Embryonic facial prominence (tissue), 1 donor: ENCODE results near the gene PEX12.
"Not testable (repeated sequence)": the region's sequence is repeated elsewhere in the genome, so short reads cannot be mapped to it uniquely, and the experiment has no call there.

ENCODE experiments used
- DNase-seq: peaks from one replicate; pipeline ENCODE4 v3.0.0-alpha.2; 2016; ENCODE audit errors: extremely low spot score

Gene PEX12

DNA sequence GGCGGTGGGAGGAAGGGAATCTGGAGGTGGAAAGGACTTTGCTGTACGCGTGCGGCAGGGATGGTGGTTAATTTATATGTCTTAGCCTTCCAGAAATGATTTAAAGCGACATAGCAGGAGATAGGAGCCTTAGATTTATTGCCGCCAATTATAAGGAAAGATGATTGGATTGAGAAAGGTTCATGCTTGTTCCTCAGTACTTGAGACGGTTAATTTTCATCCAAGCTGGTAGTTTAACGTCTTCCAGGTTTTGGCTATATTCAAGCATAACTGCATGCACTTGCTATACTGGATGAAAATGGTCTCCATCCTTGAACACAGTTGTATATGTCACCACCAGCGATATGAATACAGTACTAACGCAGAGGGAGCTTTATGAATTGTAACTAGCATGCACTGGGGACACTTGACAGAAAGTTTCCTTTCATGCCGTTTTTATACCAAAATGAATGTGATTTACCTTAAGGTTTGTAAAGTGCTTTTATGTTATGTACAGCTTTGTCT, 610 bp upstream of the PEX12 start:
- no peak for DNase-seq

DNA sequence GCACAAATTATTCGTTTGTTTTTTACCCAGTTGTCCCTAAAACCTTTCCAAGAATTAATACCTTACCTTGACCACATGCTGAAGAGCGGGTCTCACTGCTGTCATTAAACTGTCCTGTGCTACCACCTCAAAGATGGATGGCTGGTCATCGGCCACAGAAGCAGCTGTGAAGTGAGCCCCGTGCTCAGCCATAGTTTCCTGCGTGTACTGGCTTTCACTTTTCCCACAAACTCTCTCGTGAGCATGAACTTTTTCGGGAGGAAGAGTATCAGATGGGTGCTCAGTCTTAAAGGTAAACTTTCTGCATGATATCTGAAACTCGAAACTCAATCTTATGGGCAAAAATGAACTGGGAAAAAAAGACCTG, 558 bp downstream of the PEX12 start:
- no peak for DNase-seq

DNA sequence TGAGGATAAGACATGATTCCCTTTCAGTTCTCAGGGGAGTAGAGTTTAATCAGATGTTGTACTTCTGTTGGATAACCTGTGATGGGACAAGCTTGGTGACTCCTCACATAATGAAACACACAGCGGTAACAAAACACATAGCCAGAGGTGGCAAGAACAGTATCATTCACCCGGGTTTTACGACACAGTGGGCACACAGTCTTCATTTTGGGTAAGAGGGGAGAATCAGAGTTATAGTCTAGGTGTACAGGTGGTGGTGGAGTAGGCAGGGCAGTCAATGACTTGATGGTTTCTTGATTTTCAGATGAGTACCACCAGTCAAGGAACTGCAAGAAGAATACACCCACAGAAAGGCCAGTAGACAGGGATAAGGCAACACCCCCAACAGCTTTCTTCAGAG, 2.6 kb downstream of the PEX12 start:
- DNase-seq = no peak

DNA sequence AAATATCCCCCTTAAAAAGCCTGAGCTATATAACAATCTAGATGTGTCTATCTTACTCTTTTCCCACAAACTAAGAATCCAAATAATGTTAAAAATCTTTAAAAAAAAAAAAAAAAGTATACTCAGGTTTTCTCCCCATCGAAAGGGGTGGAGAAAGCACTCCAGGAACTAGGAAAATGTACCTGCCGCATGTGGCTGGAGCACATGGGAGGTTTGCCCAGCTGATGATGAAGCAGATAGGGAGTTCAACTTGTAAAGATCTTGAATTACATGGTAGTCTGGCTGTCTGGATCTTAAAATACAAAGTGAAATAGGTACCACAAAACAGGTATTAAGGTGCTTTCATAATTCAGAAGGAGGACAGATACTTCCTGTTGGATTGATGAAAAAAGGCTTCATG, 9.0 kb downstream of the PEX12 start:
- no peak for DNase-seq

DNA sequence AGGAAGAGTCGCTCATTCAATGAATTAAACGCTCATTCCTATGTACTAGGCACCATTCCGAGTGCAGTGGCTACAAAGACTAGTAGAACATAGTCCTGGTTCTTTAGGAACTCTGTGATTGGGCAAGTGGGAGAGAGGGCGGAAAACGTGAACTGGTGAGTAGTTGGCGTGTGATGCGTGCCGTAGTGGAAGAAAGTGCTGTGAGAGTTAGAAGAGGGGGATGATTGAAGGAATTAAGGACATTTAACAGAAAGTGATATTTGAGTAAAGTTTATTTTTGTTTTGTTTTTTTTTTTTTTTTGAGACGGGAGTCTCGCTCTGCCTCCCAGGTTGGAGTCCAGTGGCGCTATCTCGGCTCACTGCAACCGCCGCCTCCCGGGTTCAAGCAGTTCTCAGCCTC, 9.8 kb downstream of the PEX12 start:
- no peak for DNase-seq

DNA sequence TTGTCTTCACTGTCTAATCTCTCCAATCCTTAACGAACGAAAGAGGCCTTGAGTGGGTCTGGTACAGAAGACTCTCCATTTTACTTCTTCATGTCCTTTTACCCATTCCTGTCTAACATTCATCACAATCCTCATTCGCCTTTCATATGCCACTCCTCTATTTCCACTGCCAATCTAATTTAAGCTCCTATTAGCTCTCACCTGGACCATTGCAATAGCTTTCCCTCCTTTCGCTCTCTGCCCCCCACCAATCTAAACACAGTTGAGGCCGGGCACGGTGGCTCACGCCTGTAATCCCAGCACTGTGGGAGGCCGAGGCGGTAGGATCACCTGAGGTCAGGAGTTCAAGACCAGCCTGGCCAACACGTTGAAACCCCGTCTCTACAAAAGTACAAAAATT, 11.4 kb downstream of the PEX12 start:
- no peak for DNase-seq

DNA sequence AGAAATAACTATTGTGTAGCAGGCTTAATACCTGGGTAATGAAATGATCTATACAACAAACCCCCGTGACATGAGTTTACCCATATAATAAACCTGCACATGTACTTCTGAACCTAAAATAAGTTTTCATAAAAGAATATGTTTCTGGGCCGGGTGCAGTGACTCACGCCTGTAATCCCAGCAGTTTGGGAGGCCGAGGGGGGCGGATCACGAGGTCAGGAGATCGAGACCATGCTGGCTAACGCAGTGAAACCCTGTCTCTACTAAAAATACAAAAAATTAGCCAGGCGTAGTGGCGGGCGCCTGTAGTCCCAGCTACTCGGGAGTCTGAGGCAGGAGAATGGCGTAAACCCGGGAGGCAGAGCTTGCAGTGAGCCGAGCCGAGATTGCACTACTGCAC, 15.2 kb downstream of the PEX12 start:
- DNase-seq = not testable (repeated sequence)

DNA sequence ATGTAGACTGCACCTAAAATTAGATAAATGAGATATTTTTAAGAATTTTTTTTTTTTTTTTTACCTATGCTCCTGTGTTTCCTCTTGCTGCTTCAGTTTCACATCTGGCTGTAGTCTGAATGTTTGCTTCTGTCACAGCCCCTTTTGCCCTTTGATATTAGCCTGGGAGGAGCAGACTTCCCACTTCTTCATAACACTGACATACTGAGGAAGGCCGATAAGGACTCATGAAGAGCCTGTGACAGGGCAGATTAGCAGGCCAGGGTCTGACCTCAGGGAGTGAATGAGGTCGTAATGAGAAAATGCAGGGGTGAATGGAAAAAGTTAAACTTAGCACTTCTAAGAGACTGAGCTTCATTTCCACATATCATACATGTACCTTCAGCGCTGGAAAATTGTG, 17.7 kb downstream of the PEX12 start, which contains the start of gene SLFN14:
SLFN14 (minus strand) TSS at position 117 of the 400 bp plus-strand sequence. CDS start 2,757 bp downstream, outside the sequence.
- no peak for DNase-seq

DNA sequence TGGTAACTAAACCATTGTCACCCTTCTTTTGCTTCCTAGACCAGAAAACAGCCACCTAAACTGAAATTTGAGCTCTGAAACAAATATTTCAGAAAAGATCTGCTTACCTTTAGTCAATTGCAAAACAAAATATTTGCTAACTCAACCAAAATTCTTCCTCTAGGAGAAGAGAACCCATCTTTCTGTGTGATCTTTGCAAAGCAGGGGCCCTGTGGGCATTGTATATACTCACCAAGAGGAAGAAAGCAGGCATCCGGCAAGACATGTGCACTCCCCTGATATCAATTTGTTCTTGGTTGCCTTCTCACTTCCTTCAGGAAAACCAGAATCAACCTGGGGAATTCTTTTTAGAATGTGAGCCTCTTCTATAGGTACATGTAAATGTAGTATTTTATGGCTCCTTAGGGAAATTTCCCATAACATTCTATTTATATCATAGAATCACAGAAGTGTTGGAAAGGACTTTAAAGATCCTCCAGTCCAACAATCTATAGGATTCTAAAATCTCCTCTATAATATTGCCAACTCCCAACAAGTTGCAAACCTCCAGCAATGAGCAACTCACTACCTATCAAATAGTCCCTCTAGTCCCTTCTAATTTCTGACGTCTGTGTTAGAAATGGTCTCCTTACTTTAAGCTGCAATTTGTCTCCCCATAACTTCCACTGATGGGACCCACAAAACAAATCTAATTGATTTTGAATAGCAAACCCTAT, 18.7 kb downstream of the PEX12 start:
- no peak for DNase-seq

DNA sequence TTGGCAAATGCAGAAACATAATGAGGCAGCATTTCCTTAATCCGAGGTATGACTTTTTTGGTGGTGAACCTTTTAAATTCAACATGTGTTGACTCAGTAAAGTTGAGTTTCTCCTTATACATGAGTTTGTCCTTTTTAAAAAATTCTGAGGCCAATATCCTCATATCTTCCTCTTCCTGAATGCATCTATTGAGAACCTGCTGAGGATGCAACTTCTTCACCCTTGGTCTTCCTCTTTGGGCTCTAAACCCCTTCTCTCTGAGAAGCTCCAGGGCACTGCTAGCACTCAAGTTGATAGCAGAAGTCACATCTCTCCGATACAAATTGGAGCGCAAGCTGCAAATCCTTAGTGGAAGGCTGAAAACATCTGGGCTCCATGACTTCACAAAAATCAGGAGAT, 21.0 kb downstream of the PEX12 start:
- no peak for DNase-seq

DNA sequence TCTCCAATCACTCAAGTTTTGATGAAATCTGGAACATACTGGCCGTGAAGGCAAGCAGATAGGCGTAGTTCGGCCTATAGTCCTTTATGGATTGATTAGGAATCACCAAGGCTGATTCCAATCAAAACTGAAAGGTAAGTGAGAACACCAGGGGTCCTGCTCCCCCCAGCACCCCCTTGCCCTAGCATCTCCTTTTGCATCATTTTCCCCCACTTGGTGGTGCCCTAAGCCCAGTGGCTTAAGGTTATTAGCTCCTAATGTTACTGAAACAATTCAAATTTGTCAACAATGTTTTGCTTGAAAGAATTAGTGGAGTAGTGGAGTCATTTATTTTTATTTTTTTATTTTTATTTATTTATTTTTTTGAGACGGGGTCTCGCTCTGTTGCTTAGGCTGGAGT, 22.7 kb downstream of the PEX12 start:
- DNase-seq = no peak

DNA sequence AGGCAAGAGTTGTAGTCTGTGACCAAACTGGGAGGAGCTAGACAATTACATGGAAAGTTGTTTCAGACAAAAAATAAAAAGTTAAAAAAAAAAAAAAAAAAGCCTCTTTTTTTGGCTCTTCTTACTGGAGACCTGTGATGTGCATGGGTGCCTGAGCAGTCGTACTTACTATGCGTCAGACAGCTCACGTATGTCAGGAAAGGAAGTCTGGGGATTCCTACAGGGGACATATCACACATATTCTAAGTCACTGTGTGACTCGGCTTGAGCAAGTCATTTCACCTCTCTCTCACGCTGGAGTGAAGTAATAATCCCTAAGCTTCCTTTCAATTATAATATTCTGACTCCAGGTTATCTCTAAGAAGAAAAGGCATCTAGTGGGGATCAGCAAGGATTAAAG, 23.7 kb downstream of the PEX12 start:
- DNase-seq = no peak

DNA sequence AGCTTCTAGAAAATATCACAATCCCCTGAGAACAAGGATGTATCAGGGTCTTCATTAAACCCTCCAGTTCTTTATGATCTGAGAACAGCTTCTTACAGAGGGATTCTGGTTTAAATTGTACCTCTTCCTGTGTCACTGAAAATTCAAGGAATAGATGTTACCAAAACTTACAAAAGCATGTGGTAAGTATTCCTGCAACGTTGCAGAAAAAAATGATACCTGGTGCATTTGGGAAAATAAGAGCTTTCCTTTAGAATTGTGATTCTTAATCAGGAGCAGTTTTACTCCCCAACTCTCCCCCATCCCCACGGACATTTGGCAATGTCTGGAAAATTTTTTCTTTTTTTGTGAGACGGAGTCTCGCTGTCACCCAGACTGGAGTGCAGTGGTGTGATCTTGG, 25.1 kb downstream of the PEX12 start:
- DNase-seq = no peak

DNA sequence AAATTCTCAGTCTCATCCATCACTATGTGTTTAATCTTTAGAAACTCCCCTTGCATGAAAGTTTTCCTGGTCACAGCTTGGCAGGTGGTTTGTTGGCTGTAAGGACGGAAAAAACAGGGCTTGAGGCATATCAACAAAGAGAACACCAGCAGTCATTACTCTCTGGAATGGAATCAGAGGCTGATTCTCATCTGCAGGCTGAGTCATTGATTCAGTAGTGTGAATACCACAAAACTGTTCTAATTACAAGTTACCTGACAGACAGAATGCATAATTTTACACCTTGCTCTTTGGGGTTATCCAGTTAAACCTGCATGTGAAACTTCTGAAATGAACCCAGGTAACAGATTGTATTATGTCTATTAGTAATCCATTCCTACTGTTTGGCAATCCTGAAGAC, 29.4 kb downstream of the PEX12 start:
- DNase-seq = no peak

DNA sequence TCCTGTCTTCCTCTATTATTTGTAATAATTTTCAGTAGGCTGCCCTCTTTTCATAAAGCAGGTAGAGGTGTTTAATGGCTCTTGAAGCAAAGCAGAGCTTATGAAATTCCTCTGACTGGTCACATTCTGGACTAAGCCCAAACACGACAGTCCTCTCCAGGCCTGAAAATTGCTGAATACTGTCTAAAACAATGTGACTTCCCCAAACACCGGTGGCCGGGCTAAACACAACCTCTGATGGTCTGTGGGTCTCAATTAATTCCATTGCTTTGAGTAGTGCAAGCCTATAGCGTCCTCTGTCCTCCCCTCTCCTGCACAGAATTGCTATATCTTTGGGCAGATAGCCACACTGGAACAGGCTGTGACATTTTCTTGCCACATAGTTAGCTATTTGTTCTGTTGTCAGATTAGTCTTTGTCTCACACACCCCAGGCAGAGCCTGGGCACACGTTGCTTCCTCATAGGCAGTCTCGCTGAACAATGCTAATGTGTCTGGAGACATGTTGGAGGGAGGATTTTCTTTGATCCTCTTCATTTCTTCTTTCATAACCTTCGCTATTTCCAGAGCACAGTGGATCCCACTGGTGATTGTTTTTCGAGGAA, 30.1 kb downstream of the PEX12 start:
- DNase-seq = no peak

DNA sequence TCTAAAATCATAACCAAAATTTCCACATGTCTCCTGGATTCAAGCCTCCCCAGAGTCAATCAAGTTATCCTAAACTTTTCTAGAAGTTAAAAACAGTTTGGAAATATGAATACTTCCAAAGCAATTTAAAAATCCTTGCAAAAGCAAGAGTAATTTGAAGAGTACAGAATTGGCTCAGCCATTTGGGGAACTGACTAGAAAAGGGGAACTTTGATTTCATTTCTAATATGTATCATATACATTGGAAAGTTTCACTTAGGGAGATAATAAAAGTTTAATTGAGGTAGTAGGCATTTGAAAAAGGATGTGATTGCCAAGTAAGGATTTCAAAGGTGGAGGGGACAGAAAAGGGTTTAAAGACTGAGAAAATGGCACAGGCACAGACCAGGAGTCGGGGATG, 31.9 kb downstream of the PEX12 start:
- no peak for DNase-seq

DNA sequence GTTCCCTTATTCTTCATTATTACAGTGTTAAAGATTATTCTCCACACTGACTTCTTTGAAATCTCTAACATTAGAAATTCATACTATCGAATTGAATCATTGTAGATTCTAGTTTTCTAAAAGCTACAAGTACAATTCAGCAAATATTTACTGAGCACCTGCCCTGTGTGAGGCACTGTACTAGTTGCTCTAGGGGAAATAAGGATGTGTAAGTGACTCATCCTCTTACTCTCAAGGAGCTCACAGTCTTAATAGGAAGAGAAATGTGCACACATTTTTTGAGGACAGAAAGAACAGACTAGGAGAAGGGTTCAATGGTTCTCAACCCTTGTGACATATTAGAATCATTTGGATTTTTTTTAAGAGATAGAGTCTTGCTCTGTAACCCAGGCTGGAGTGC, 33.2 kb downstream of the PEX12 start:
- DNase-seq = no peak

DNA sequence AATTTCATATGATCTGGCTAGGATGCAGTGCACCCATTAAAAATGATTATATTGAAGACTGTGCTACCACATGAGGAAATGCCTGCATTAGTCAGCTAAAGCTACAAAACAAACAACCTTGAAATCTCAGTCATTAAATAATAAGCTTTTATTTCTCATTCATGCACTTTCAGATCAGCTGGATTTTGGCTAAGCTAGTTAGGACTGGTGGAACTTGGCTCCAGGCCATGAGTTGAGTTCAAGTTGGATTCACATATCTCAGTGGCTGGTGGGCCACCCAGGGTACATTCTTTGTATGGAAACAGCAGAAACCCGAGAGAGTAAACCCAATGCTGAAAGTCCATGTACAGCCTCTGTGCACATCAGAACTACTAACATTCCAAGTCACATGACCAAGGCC, 34.5 kb downstream of the PEX12 start:
- no peak for DNase-seq

DNA sequence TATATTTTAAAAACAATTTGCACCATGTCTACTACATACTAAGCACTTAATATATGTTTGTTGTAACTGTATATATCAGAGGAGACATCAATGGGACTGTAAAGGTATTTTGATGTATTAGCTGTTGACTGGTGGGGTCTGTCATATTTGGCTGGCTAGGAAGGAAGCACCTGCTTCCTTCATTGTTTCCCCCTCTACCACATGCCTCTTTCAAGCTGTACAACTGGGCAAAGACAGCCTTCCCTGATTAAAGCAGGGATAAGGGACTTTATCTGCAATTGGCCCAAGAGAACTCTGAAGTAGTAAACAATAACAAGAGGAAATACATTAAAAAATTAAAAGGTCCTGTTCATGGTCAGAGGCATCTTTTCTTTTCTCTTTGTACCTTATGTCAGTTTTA, 35.4 kb downstream of the PEX12 start:
- no peak for DNase-seq

DNA sequence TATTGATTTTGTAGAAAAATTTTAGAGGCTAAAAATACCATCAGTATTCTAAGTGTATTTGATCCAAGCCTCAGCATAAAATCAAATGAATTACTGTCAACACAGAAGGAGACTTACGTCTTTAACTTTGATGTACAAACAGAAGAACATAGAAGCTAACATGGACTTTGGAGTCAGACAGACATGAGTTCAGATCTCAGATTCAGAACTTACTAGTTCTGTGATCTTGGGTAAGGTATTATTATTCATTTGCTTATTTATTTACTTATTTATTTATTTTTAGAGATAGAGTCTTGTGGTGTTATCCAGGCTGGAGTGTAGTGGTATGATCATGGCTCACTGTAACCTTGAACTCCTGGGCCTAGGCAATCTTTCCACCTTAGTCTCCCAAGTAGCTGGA, 36.9 kb downstream of the PEX12 start:
- no peak for DNase-seq

DNA sequence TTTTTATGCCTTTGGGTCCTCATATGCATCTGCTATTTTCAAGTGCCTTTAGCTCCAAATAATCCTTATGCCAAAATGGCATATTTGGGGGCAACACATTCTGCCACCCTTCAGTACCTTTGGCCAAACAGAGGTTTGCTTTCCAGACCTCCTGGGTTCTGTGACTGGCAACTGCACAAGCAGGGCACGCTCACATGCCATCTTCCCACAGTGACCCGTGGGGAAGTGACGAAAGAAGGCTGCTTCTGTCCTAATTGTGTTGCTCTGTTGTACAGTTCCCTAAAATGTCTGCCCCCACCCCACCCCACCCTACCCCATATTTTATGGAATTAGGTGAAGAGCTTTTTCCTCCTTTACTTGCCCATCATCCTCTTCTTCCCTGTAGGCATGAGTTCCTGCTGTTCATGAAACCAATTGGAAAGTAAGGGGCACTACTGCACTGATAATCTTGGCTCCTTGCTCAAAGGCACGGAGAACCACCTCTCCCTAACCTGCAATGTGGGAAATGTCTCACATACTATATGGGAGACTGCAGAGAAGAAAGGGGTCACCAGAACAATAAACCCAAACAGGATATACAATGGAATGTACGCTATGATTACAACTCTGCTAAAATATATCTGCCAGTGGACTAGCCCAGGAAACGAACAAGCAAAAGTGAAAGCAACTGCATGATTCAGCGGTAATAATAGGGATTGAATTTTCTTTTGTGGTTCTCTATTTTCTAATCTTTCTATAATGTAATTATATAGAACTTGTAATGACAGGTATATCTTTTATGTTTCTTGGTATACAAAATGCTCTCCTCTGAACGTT, 37.6 kb downstream of the PEX12 start:
- no peak for DNase-seq

DNA sequence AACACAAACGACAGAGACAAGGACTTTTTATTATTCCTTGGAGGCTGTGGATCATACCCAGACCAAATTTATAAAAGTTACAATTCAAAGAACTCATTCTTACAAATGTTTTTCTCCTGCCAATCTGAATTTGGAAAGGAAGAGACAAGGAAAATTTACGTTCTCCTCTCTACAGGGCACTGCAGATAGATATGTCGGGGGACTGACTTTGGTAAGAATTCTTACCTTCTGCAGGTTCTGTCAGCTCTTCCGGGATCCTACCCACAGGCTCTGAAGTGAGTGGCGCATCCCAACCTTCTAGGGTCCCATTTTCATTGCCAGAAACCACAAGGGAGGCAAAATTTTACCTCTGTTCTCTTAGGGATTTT, 38.7 kb downstream of the PEX12 start:
- no peak for DNase-seq

DNA sequence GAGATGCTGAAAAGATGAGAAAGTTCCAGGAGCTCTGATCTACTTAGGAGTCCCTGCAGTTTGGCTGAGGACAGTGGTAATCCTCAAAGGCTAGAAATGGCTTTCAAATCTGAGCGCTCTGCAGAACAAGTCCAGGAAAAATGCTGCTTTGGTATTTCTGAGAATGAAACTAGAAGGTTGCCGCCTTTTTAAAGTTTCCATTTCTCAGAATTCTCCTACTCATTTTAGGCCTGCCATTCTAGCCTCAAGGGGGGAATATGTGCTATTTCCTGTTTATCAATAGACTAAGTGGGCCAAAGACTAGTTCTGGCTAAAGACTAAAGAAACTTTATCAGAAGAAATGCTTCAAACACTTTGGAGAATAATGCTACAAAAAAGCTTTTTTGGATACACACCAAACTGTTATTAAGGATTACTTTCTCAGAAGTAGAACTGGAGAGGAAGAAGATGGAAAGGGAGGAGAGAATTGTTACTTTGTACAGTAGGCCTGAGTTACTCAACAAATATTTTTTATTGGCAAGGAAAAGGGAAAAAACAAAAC, 40.7 kb downstream of the PEX12 start, which contains the start of gene SLFN12L:
SLFN12L (minus strand) TSS at position 78 of the 541 bp plus-strand sequence. CDS start 15,314 bp downstream, outside the sequence.
- no peak for DNase-seq
